HG03097 (cell line): ENCODE measurements around the gene ACOT2.
"Not testable (repeated sequence)": the region's sequence is repeated elsewhere in the genome, so short reads cannot be mapped to it uniquely, and the experiment has no call there.

Experiments used
- ATAC-seq: cut with Tn5 transposase; IDR thresholded peaks from one replicate; pipeline ENCODE4 v1.9.1; 2021; ENCODE audit not compliant: unreplicated experiment, low FRiP score

ACOT2 gene

GRCh38 chr14:73567951-73568885, 795 bp upstream of the ACOT2 start:
- ATAC-seq: no peak

GRCh38 chr14:73568886-73569184, 178 bp upstream of the ACOT2 start:
- ATAC-seq: not testable (repeated sequence)

- peak; percentile 52 for ATAC-seq
These were observed 1.9 kb downstream of the ACOT2 start for GRCh38 chr14:73570913-73571312.

DNA sequence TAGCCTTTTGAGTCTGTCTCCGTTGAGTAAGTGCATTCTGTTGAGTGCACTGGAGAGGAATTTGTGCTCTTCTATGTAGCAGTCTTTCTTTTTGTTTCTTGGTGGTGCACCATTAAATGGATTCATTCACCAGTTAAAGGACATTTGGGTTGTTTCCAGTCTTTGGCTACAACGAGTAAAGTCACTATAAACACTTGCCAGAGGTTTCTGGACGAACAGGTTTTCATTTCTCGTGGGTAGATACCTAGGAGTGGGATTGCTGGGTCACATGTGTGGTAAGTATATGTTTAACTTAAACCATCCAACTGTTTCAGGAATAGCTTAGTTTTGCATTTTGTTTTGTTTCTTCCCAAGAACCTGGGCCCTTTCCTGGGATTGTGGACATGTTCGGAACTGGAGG, 4.0 kb downstream of the ACOT2 start:
- ATAC-seq: not testable (repeated sequence)

DNA sequence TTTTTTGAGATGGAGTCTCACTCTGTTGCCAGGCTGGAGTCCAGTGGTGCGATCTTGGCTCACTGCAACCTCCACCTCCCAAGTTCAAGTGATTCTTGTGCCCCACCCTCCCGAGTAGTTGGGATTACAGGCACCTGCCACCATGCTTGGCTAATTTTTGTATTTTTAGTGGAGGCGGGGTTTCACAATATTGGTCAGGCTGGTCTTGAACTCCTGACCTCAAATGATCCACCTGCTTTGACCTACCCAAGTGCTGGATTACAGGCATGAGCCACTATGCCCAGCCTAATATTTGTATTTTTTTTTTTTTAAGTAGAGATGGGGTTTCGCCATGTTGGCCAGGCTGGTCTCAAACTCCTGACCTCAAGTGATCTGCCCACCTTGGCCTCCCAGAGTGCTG, 4.7 kb downstream of the ACOT2 start:
- ATAC-seq: not testable (repeated sequence)

DNA sequence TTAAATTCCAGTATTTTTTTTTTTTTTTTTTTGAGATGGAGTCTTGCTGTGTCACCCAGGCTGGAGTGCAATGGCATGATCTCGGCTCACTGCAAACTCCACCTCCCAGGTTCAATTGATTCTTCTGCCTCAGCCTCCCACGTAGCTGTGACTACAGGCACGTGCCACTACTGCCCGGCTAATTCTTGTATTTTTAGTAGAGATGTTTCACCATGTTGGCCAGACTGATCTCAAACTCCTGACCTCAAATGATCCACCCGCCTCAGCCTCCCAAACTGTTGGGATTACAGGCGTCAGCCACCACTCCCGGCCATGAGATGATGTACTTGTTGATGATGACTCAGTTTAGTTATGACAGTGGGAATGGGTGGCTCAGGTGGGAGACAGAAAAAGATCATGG, 5.2 kb downstream of the ACOT2 start:
- not testable (repeated sequence) for ATAC-seq

GRCh38 chr14:73576391-73576790, 7.4 kb downstream of the ACOT2 start:
- no peak for ATAC-seq

DNA sequence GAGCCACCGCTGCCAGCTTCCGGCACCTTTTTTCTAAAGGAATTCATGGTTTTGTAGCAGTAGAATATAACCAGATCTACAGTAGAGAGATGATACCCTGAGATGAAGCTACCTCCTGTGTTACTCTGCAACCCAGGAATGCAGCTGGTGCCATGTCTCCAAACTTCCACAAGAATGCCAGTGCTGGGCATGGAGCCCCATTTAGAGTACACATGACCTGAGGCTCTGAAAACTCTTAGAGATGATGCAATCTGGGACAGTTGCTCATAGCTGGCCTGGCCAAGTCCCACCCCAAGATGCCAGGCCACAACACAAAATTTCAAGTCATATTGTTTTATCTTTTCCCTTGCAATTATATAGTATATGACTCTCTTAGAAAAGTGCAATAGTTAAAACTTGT, 8.2 kb downstream of the ACOT2 start:
- not testable (repeated sequence) for ATAC-seq

DNA sequence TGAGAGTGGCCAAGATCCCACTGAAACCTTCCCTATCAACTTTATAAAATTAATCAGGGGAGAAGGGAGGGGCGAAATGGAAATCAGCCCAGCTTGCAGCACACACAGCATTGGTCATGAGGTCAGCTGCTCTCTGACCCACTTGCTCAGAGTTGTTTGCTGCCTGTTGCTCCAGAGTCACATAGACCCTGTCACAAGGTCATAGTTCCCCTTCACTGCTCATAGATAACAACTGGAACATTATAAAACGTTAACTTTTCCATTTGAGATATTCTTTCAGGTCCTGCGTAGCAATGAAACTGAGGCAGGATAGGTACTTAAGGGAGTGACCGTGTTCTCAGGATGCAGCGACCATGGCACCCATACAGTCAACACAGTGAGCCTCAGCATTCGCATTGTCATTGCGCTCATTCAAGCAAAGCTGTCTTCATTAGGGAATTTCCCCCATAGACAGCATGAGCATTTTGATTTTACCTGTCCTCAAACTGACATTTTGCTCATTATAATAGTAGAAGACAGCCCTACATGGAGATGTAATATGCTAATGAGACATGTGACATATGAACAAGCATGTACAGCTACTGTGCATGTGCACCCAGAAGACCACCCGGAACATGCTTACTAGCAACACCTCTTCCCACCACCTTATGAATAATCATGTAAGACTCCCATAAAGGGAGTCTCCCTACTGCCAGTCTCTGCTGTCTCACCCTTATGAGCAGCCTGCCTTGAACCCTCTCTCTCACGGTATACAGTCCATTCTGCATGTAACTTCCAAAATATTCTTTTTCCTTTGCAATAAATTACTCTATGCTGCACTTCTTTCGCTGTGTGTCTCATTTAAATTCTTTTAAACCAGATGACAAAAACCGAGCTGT, 13.3 kb downstream of the ACOT2 start:
- not testable (repeated sequence) for ATAC-seq

DNA sequence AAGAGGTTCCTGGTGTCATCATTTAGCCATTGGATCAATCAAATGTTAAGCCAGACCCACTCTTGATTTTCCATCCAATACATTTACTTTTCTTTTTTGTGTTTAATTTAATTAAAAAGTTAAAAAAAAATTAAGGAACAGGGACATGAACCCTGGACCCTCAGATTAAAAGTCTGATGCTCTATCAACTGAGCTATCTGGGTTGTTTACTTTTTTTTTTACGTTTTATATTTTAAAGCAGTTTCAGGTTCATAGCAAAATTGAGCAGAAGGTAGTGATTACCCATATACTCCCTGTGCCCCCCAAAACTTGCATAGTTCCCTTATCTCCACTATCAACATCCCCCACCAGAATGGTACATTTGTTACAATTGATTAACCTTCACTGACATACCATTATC, 19.7 kb downstream of the ACOT2 start:
- ATAC-seq: no peak

- no peak for ATAC-seq
These were observed 20.1 kb downstream of the ACOT2 start for GRCh38 chr14:73589116-73589515.

DNA sequence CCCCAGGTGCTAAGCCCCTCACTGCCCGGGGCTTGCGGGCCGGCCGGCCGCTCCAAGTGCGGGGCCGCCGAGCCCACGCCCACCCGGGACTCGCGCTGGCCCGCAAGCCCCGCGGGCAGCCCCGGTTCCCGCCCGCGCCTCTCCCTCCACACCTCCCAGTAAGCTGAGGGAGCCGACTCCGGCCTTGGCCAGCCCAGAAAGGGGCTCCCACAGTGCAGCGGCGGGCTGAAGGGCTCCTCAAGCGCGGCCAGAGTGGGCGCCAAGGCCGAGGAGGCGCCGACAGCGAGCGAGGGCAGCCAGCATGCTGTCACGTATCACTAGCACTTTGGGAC, 21.6 kb downstream of the ACOT2 start:
- not testable (repeated sequence) for ATAC-seq

GRCh38 chr14:73591690-73592449, 22.9 kb downstream of the ACOT2 start, which contains the start of gene ACOT4:
ACOT4 (plus strand) TSS chr14:73591873; CDS start chr14:73591960, 87 bp downstream.
- ATAC-seq: no peak

DNA sequence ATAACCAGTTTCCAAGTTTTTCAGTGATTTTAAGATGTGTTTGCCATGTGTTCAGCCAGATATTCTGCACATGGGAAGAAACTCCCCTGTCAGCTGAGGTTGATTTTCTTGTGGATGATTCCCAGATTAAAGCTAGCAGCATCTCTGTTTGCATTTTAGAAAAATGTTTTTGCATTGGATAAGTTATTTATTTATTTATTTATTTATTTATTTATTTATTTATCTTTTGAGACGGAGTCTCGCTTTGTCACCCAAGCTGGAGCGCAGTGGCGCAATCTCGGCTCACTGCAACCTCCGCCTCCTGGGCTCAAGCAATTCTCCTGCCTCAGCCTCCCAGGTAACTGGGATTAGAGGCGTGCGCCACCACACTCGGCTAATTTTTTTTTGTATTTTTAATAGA, 25.5 kb downstream of the ACOT2 start:
- no peak for ATAC-seq

- no peak for ATAC-seq
These were observed 30.5 kb downstream of the ACOT2 start for GRCh38 chr14:73599499-73599898.

GRCh38 chr14:73602994-73603393, 34.0 kb downstream of the ACOT2 start:
- no peak for ATAC-seq

- no peak for ATAC-seq
These were observed 37.3 kb downstream of the ACOT2 start for GRCh38 chr14:73606271-73606670.

- ATAC-seq: no peak
These were observed 38.2 kb downstream of the ACOT2 start for GRCh38 chr14:73607241-73607640.

DNA sequence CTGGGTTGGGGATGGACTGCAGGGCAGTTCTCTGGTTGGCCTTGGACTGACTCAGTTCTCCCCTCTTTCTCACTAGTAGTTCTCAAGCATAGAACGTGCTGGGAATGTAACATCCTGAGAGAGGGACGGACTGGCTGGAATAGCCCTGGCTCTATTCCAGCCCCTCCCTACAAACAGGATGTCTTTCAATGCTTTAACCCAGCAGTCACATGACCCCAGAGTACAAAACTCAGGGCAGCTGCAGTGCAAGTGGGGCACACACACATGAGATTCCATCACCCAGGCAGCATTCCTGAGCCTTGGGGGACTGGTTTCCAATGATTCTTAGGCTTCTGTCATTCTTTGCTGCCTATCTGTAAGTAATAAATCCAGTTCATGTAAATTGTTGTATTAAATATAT, 41.7 kb downstream of the ACOT2 start:
- no peak for ATAC-seq

DNA sequence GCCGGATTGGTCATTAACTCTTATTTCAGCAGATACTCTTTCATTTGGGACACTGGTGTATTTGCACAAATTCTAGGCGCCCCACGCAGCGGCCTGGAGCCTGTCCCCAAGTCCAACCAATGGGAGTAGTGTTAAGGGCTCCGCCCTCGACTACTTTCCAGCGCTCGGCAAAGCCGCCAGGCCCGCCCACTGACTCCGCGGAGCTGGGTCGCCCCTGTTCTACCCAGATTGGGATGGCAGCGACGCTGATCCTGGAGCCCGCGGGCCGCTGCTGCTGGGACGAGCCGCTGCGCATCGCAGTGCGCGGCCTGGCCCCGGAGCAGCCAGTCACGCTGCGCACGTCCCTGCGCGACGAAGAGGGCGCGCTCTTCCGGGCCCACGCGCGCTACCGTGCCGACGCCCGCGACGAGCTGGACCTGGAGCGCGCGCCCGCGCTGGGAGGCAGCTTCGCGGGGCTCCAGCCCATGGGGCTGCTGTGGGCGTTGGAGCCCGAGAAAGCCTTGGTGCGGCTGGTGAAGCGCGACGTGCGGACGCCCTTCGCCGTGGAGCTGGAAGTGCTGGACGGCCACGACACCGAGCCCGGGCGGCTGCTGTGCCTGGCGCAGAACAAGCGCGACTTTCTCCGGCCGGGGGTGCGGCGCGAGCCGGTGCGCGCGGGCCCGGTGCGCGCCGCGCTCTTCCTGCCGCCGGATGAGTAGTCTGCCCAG, 43.5 kb downstream of the ACOT2 start, which contains the start of gene ACOT6:
Gene ACOT6, plus strand, starts transcription at position 179 of the 707 bp plus-strand sequence. Its CDS starts 55 bp downstream, at position 234.
- ATAC-seq: no peak
